HAP-1 (cell line): Measurements from ENCODE around the gene ANXA2.
"Not testable (repeated sequence)": the region's sequence is repeated elsewhere in the genome, so short reads cannot be mapped to it uniquely, and the experiment has no call there.

Experiments
- DNase-seq, 2 experiments: peaks; one replicate each; pipeline ENCODE4 v3.0.0-alpha.2; 2016 to 2020; ENCODE audit warnings: low spot score in 2 of 2
- H3K27me3 ChIP-seq: fragments of 250-450 bp; sonication (Bioruptor Pico); 2 replicates; pipeline ENCODE4 v1.5.1; 2020; ENCODE audit warnings: low read depth, mild to moderate bottlenecking, moderate library complexity
- H3K36me3 ChIP-seq: fragments of 250-450 bp; sonication (Bioruptor Pico); replicated peaks from 2 replicates; pipeline ENCODE4 v1.5.1; 2020; ENCODE audit warnings: mild to moderate bottlenecking
- H3K4me1 ChIP-seq: fragments of 250-450 bp; sonication (Bioruptor Pico); 2 replicates; pipeline ENCODE4 v1.5.1; 2020; ENCODE audit warnings: mild to moderate bottlenecking
- H3K4me3 ChIP-seq: fragments of 250-450 bp; sonication (Bioruptor Pico); 2 replicates; pipeline ENCODE4 v1.5.1; 2020; ENCODE audit warnings: mild to moderate bottlenecking, moderate library complexity
- H3K9me3 ChIP-seq: fragments of 250-450 bp; sonication (Bioruptor Pico); 2 replicates; pipeline ENCODE4 v1.5.1; 2020; ENCODE audit warnings: mild to moderate bottlenecking, moderate library complexity
- in situ Hi-C: fragments of 300-500 bp; cut with MboI; formaldehyde crosslinking; loops from 3 replicates; pipeline ENCODE4 v1.14.3; 2020; ENCODE audit warnings: low sequenced_read_pairs, inconsistent platforms, mixed read lengths

ANXA2 gene

GRCh38 chr15:60404351-60404750 lies 6.6 kb upstream of the ANXA2 start:
- DNase-seq, H3K36me3 ChIP-seq, H3K4me3 ChIP-seq, H3K27me3 ChIP-seq, H3K9me3 ChIP-seq, in situ Hi-C loops: not testable (repeated sequence)
- H3K4me1 ChIP-seq: peaks cover 22% of the 10 kb centered on the region

GRCh38 chr15:60400944-60401343 lies 3.2 kb upstream of the ANXA2 start:
- in situ Hi-C loops: no loop called here
- Histone ChIP-seq H3K4me1 (peaks cover 27% of the 10 kb centered on the region), H3K36me3 (peaks cover 13% of the 10 kb centered on the region), H3K27me3 (no peaks in the 10 kb centered on the region; the same call in 1 of the 2 replicates), H3K4me3 (no peak overlapping the region), H3K9me3 (no peaks in the 10 kb centered on the region)
- DNase-seq: peak; percentile 32 to 48

- Histone ChIP-seq H3K4me3 (no peak overlapping the region), H3K4me1 (peaks cover 37% of the 10 kb centered on the region), H3K27me3 (no peaks in the 10 kb centered on the region; the same call in 1 of the 2 replicates), H3K36me3 (peaks cover 22% of the 10 kb centered on the region), H3K9me3 (no peaks in the 10 kb centered on the region)
- in situ Hi-C loops: no loop called here
- peak; percentile 35 to 91 for DNase-seq
These were observed 2.1 kb upstream of the ANXA2 start for GRCh38 chr15:60399931-60400330.

- H3K9me3 ChIP-seq: no peaks in the 10 kb centered on the region
- no peaks in the 10 kb centered on the region; the same call in 1 of the 2 replicates for H3K27me3 ChIP-seq
- DNase-seq: peak; percentile 37 to 50
- H3K36me3 ChIP-seq: peaks cover 27% of the 10 kb centered on the region
- no peak overlapping the region for H3K4me3 ChIP-seq
- H3K4me1 ChIP-seq: peaks cover 43% of the 10 kb centered on the region
- in situ Hi-C loops: no loop called here
These were observed 1.6 kb upstream of the ANXA2 start for GRCh38 chr15:60399246-60399915.

GRCh38 chr15:60396958-60397771 lies 621 bp downstream of the ANXA2 start:
- H3K4me1 ChIP-seq: peaks cover 65% of the 10 kb centered on the region
- DNase-seq: peak; percentile 71 to 83
- in situ Hi-C loops: no loop called here
- H3K4me3 ChIP-seq: peak overlapping the region; percentile 89
- H3K36me3 ChIP-seq: peaks cover 48% of the 10 kb centered on the region
- H3K27me3 ChIP-seq: no peaks in the 10 kb centered on the region; the same call in 1 of the 2 replicates
- no peaks in the 10 kb centered on the region for H3K9me3 ChIP-seq

GRCh38 chr15:60396560-60396957 lies 1.2 kb downstream of the ANXA2 start:
- peak; percentile 11 to 34 for DNase-seq

GRCh38 chr15:60396100-60396499 lies 1.7 kb downstream of the ANXA2 start:
- no peak for DNase-seq

More at GRCh38 chr15:60396560-60396957, 1.2 kb downstream of the ANXA2 start:
- peaks cover 48% of the 10 kb centered on the region for H3K36me3 ChIP-seq
- peak overlapping the region; percentile 89 for H3K4me3 ChIP-seq
- H3K4me1 ChIP-seq: peaks cover 71% of the 10 kb centered on the region
- no peaks in the 10 kb centered on the region for H3K9me3 ChIP-seq
- no peaks in the 10 kb centered on the region; the same call in 1 of the 2 replicates for H3K27me3 ChIP-seq
- in situ Hi-C loops: no loop called here

DNA sequence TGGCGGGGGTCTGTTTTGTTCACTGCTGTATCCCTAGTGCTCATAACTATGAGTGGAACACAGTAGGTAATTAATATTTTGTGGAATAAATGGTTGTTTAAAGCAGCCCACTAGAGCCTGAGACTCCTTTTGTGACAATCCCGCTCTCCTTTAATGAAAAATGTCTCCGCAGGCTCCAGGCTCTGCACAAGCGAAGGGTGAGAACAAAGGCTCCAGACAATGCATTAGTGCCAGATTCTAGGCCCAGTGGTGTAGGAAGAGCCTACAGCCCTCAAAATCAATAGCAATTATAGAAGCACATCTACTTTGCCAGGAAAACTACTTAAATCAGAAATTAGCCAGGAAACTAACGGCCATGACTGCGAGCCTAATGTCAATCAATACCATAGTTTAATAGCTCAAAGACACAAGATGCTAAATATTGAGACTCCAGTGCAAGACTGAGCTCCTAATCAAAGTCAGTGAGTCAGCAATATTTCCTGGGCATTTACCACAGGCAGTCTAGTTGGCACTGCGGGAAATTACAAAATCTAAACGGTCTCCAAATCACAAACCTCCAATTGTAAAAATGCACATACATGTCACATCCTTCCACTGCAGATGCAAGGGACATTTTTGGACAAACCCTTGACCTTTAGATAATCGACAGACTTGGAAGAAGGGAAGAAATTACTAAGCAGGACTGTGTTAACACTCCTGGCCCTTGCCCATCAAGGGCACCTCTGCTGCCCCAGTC lies 2.3 kb downstream of the ANXA2 start:
- no peaks in the 10 kb centered on the region for H3K9me3 ChIP-seq
- in situ Hi-C loops: no loop called here
- peaks cover 73% of the 10 kb centered on the region for H3K4me1 ChIP-seq
- no peaks in the 10 kb centered on the region; the same call in 1 of the 2 replicates for H3K27me3 ChIP-seq
- peaks cover 52% of the 10 kb centered on the region for H3K36me3 ChIP-seq
- H3K4me3 ChIP-seq: peak overlapping the region; percentile 89
- peak in 1 of 2 experiments; percentile 36 for DNase-seq

More at GRCh38 chr15:60396100-60396499, 1.7 kb downstream of the ANXA2 start:
- Histone ChIP-seq H3K36me3 (peaks cover 48% of the 10 kb centered on the region), H3K4me1 (peaks cover 74% of the 10 kb centered on the region), H3K9me3 (no peaks in the 10 kb centered on the region), H3K4me3 (peak overlapping the region; percentile 89), H3K27me3 (no peaks in the 10 kb centered on the region; the same call in 1 of the 2 replicates)
- in situ Hi-C loops: no loop called here

DNA sequence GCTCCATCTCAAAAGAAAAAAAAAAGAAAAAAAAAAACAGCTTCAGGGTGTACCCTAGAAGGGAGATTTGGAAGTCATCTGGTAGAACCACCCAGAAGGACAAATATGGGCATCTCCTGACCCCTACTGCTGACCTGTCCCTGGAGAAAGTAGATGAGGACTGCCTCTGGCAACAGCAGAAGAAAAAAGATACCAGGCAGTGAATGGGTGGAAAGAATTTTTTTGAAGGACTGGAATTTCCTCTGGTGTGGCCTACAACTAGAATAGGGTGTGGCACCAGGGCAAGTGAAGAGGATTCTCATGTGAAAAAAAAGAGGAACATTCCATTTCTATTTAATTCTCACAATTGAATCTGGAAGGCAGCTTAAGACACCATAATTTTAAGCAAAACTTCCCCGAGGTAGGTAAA lies 3.1 kb downstream of the ANXA2 start:
- Histone ChIP-seq H3K27me3 (no peaks in the 10 kb centered on the region; the same call in 1 of the 2 replicates), H3K9me3 (no peaks in the 10 kb centered on the region), H3K36me3 (peaks cover 58% of the 10 kb centered on the region), H3K4me3 (no peak overlapping the region; the same call in 1 of the 2 replicates), H3K4me1 (peaks cover 73% of the 10 kb centered on the region)
- in situ Hi-C loops: no loop called here
- peak in 1 of 2 experiments; percentile 43 for DNase-seq

- in situ Hi-C loops: no loop called here
- Histone ChIP-seq H3K27me3 (no peaks in the 10 kb centered on the region; the same call in 1 of the 2 replicates), H3K9me3 (no peaks in the 10 kb centered on the region), H3K4me1 (peaks cover 69% of the 10 kb centered on the region), H3K36me3 (peaks cover 65% of the 10 kb centered on the region), H3K4me3 (no peak overlapping the region)
- peak in 1 of 2 experiments; percentile 46 for DNase-seq
These were observed 4.6 kb downstream of the ANXA2 start for GRCh38 chr15:60392986-60393790.

GRCh38 chr15:60392601-60392985 lies 5.2 kb downstream of the ANXA2 start:
- H3K4me3 ChIP-seq: no peak overlapping the region
- DNase-seq: peak; percentile 65 to 67
- no peaks in the 10 kb centered on the region; the same call in 1 of the 2 replicates for H3K27me3 ChIP-seq
- H3K4me1 ChIP-seq: peaks cover 69% of the 10 kb centered on the region
- no peaks in the 10 kb centered on the region for H3K9me3 ChIP-seq
- in situ Hi-C loops: no loop called here
- H3K36me3 ChIP-seq: peaks cover 65% of the 10 kb centered on the region

DNA sequence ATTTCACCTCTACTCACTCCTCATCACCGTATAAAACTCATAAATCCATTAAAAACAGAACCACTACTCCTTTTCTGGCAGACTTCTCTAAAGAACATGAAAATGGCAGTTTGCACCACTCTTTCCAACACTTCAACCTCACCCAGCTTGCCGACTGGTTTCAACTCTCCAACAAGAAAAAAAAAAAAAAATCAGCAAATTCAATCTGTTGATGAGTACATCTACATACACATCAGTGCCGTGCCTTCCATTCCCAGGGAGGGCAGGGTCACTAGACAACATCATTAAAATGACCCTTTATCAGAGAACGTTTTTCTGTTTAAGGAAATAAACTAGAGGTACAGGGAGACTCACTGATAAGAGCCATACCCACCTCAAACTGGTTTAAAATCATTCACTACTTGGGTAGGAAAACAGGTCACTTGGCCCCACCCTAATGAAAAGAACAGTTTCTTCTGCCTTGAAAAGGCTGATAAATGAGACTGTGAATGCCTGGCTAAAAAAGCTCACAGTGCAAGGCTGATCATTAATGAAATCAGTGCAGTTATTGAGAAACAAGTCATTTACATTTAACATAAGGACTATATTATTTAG lies 6.0 kb downstream of the ANXA2 start:
- no peaks in the 10 kb centered on the region for H3K9me3 ChIP-seq
- in situ Hi-C loops: no loop called here
- DNase-seq: no peak
- peaks cover 63% of the 10 kb centered on the region for H3K36me3 ChIP-seq
- H3K4me3 ChIP-seq: no peak overlapping the region
- H3K4me1 ChIP-seq: peaks cover 69% of the 10 kb centered on the region
- no peaks in the 10 kb centered on the region; the same call in 1 of the 2 replicates for H3K27me3 ChIP-seq
